Neural progenitor cell (in vitro differentiated cells): ENCODE measurements around the gene LRP1. TPM values are rescaled to one million over a fixed set of nuclear protein-coding genes. Genes with fewer than 3 reads are reported as not detected.

Source experiments
- DNase-seq: peaks from one replicate; pipeline ENCODE4 v3.0.0-alpha.2; 2016; ENCODE audit warnings: low spot score
- H2AFZ ChIP-seq: fragments of 200-600 bp; sonication (generic); replicated peaks from 2 replicates; pipeline ENCODE4 v1.6.1; 2016; ENCODE audit warnings: antibody characterized with exemption
- H3F3A ChIP-seq: fragments of 200-600 bp; sonication (generic); 2 replicates; pipeline ENCODE4 v1.6.1; 2016; ENCODE audit warnings: antibody characterized with exemption, low read depth
- H3K27ac ChIP-seq: fragments of 200-600 bp; sonication (generic); 2 replicates; pipeline ENCODE4 v1.5.1; 2016; ENCODE audit warnings: mild to moderate bottlenecking
- H3K27me3 ChIP-seq: fragments of 200-600 bp; sonication (generic); 2 replicates; pipeline ENCODE4 v1.6.1; 2016; ENCODE audit warnings: mild to moderate bottlenecking, moderate library complexity
- H3K36me3 ChIP-seq: fragments of 200-600 bp; sonication (generic); 2 replicates; pipeline ENCODE4 v1.5.1; 2016
- H3K4me1 ChIP-seq: fragments of 200-600 bp; sonication (generic); 2 replicates; pipeline ENCODE4 v1.6.1; 2016; ENCODE audit warnings: mixed run types
- H3K4me2 ChIP-seq: fragments of 200-600 bp; sonication (generic); 2 replicates; pipeline ENCODE4 v1.6.1; 2016
- H3K4me3 ChIP-seq: fragments of 200-600 bp; sonication (generic); 2 replicates; pipeline ENCODE4 v1.5.1; 2016
- H3K79me2 ChIP-seq: fragments of 200-600 bp; sonication (generic); 2 replicates; pipeline ENCODE4 v1.6.1; 2016; ENCODE audit warnings: low read depth
- H3K9ac ChIP-seq: fragments of 200-600 bp; sonication (generic); 2 replicates; pipeline ENCODE4 v1.6.1; 2016
- H3K9me3 ChIP-seq: fragments of 200-600 bp; sonication (generic); 2 replicates; pipeline ENCODE4 v1.5.1; 2016; ENCODE audit warnings: low read depth
- H4K20me1 ChIP-seq: fragments of 200-600 bp; sonication (generic); 2 replicates; pipeline ENCODE4 v1.6.1; 2016; ENCODE audit warnings: low read depth
- H3K27ac Mint-ChIP-seq: 3 replicates; pipeline ENCODE4 v1.8.0; 2021; ENCODE audit warnings: mixed read lengths
- H3K27me3 Mint-ChIP-seq: 2 replicates; pipeline ENCODE4 v1.8.0; 2022; ENCODE audit warnings: low read depth, mild to moderate bottlenecking, inconsistent platforms, moderate library complexity, mixed read lengths; ENCODE audit not compliant: insufficient read depth
- H3K36me3 Mint-ChIP-seq: 3 replicates; pipeline ENCODE4 v1.8.0; 2021; ENCODE audit warnings: mixed read lengths
- H3K4me1 Mint-ChIP-seq: 3 replicates; pipeline ENCODE4 v1.8.0; 2021; ENCODE audit warnings: mixed read lengths
- H3K4me3 Mint-ChIP-seq: 3 replicates; pipeline ENCODE4 v1.8.0; 2021; ENCODE audit warnings: mild to moderate bottlenecking, moderate library complexity, mixed read lengths
- H3K9me3 Mint-ChIP-seq: 3 replicates; pipeline ENCODE4 v1.8.0; 2020; ENCODE audit warnings: mixed read lengths
- CTCF ChIP-seq: fragments of 200-600 bp; sonication (generic); IDR thresholded peaks from 2 replicates; pipeline ENCODE4 v1.5.1; 2017; ENCODE audit warnings: antibody characterized with exemption, mild to moderate bottlenecking
- EZH2 ChIP-seq: fragments of 200-600 bp; sonication (generic); IDR thresholded peaks from 2 replicates; pipeline ENCODE4 v1.6.1; 2017; ENCODE audit warnings: antibody characterized with exemption, mild to moderate bottlenecking, moderate library complexity
- EZH2phosphoT487 ChIP-seq: fragments of 200-600 bp; sonication (generic); IDR thresholded peaks from 2 replicates; pipeline ENCODE4 v1.6.1; 2017; ENCODE audit warnings: antibody characterized with exemption
- total RNA-seq: library from RNA; depleted of rRNA; stranded (reverse); fragments of >200 nt; gene quantifications from 2 replicates; pipeline ENCODE4 v1.2.3, GENCODE V29; 2015; ENCODE audit warnings: low replicate concordance

LRP1 gene
- total RNA-seq, 1 donor from 2014 or later: 13.9 TPM

DNA sequence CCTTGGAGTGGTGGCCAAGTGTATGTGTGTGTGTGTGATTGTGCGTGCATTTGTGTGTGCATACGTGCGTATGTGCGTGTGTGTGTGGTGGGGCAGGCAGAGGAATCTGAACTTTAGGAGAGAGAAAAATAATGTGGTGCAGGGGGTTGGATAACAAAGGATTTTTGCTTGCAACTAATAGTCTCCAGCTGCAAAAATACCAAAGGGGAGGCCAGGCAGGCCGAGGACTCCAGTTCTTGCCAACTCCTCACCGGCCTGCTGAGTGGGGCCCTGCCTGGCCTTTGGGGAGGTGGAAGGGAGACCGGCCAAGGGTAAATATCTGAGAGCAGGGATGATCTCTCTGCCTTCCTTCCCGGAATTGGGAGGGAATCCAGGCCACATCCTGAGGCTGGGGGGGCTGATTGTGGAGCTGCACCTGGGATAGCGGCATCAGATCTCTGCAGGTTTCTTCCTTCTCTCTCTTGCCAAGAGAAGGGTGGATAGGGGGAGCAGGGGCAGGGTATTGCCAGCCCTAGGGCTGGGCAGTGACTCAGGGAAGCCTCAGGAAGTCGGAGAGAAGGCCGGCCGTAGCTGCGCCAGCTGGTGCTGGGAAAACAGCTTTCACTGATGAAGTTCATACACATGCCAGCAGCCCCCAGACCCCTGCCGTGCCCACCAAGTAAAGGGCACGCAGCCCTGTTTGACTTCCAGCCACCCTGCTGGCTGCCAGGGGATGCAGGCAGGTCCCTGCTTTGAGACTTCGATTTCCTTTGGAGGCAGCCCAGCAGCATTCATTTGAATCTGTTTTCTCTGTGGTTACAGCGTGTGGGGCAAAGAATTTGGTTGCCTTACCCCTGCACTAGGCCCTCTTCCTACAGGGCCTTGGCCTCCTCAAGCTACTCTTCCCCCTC lies 23.7 kb downstream of the LRP1 start:
- H4K20me1 ChIP-seq: peaks cover 44% of the 10 kb centered on the region
- Mint-ChIP-seq H3K9me3 (no peaks in the 10 kb centered on the region), H3K27me3 (peaks cover 2% of the 10 kb centered on the region), H3K4me1 (peaks cover 18% of the 10 kb centered on the region), H3K4me3 (no peak overlapping the region), H3K27ac (no peak overlapping the region), H3K36me3 (peaks cover 32% of the 10 kb centered on the region)
- no peak overlapping the region for H3K4me2 ChIP-seq
- H3K27me3 ChIP-seq: no peaks in the 10 kb centered on the region
- H3K4me3 ChIP-seq: no peak overlapping the region
- no peak overlapping the region for H3K9ac ChIP-seq
- DNase-seq: no peak
- no peak overlapping the region for H2AFZ ChIP-seq
- H3K4me1 ChIP-seq: no peaks in the 10 kb centered on the region
- H3K9me3 ChIP-seq: no peaks in the 10 kb centered on the region
- H3K79me2 ChIP-seq: no peaks in the 10 kb centered on the region
- no peaks in the 10 kb centered on the region for H3K36me3 ChIP-seq
- H3F3A ChIP-seq: no peaks in the 10 kb centered on the region
- TF ChIP-seq EZH2phosphoT487: no peak
- no peak overlapping the region for H3K27ac ChIP-seq

GRCh38 chr12:57152639-57153038 lies 24.4 kb downstream of the LRP1 start:
- Histone ChIP-seq H3K4me3 (no peak overlapping the region), H3K4me2 (no peak overlapping the region), H3K27me3 (no peaks in the 10 kb centered on the region), H4K20me1 (peaks cover 39% of the 10 kb centered on the region), H3K79me2 (no peaks in the 10 kb centered on the region), H3F3A (no peaks in the 10 kb centered on the region), H2AFZ (no peak overlapping the region), H3K4me1 (no peaks in the 10 kb centered on the region), H3K27ac (no peak overlapping the region), H3K9me3 (no peaks in the 10 kb centered on the region), H3K36me3 (no peaks in the 10 kb centered on the region), H3K9ac (no peak overlapping the region)
- H3K9me3 Mint-ChIP-seq: no peaks in the 10 kb centered on the region
- no peak overlapping the region for H3K27ac Mint-ChIP-seq
- TF ChIP-seq EZH2 (no peak), EZH2phosphoT487 (no peak), CTCF (no peak)
- H3K4me3 Mint-ChIP-seq: no peak overlapping the region
- DNase-seq: no peak
- H3K36me3 Mint-ChIP-seq: peaks cover 36% of the 10 kb centered on the region
- H3K27me3 Mint-ChIP-seq: peaks cover 4% of the 10 kb centered on the region
- H3K4me1 Mint-ChIP-seq: peaks cover 12% of the 10 kb centered on the region

DNA sequence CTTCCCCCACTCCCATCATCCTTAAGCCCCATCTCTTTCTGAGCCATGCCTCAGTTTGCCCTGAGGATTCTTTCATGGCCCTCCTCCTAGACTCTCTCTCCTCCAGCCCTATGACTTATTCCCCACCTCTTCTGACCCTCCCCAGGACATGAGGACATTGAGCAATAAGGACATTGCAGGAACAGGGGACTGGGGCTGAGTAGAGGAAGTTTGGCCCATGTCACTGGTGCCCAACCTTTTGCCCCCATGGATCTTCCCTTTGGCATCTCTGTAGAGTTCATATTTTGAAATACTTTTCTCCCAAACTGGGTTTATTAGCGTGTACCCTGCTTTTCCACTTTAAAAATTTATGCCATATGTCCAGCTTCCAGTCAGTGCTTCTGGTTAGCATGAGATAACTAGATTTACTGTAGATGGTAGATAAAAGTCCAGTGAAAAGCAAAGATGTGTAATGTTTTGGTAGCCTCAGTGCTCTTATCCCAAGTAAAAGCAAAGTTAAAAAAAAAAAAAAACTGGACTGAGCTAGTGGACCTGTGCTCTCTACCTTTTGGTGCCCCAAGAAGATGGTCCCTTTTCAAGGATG lies 25.2 kb downstream of the LRP1 start:
- Mint-ChIP-seq H3K9me3 (no peaks in the 10 kb centered on the region), H3K27ac (no peak overlapping the region), H3K4me3 (no peak overlapping the region), H3K4me1 (peaks cover 13% of the 10 kb centered on the region), H3K36me3 (peaks cover 39% of the 10 kb centered on the region), H3K27me3 (peaks cover 7% of the 10 kb centered on the region)
- DNase-seq: no peak
- H3K79me2 ChIP-seq: no peaks in the 10 kb centered on the region
- no peak overlapping the region for H3K9ac ChIP-seq
- no peaks in the 10 kb centered on the region for H3F3A ChIP-seq
- H4K20me1 ChIP-seq: peaks cover 30% of the 10 kb centered on the region
- no peaks in the 10 kb centered on the region for H3K9me3 ChIP-seq
- no peaks in the 10 kb centered on the region for H3K27me3 ChIP-seq
- no peaks in the 10 kb centered on the region for H3K4me1 ChIP-seq
- H3K4me2 ChIP-seq: no peak overlapping the region
- H2AFZ ChIP-seq: no peak overlapping the region
- no peak overlapping the region for H3K4me3 ChIP-seq
- no peak overlapping the region for H3K27ac ChIP-seq
- H3K36me3 ChIP-seq: no peaks in the 10 kb centered on the region
- TF ChIP-seq EZH2: no peak
- TF ChIP-seq EZH2phosphoT487: no peak
- TF ChIP-seq CTCF: no peak

DNA sequence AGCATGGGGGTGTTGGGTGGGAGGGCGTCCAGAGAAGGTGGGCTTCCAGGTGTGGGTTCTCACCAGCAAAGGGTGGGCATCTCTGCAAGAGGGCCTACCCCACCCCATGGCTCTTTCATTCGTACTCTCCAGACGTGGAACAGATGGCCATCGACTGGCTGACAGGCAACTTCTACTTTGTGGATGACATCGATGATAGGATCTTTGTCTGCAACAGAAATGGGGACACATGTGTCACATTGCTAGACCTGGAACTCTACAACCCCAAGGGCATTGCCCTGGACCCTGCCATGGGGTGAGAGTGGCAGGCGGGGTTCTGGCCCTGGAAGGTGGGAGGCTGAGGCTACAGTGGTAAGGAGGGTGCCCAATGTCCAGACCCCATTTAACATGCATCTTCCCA lies 25.8 kb downstream of the LRP1 start:
- H4K20me1 ChIP-seq: peaks cover 25% of the 10 kb centered on the region
- H2AFZ ChIP-seq: no peak overlapping the region
- H3K4me1 Mint-ChIP-seq: peaks cover 19% of the 10 kb centered on the region
- peaks cover 7% of the 10 kb centered on the region for H3K27me3 Mint-ChIP-seq
- no peak overlapping the region for H3K27ac Mint-ChIP-seq
- no peaks in the 10 kb centered on the region for H3K9me3 Mint-ChIP-seq
- H3K4me2 ChIP-seq: no peak overlapping the region
- H3K36me3 ChIP-seq: no peaks in the 10 kb centered on the region
- no peak overlapping the region for H3K4me3 Mint-ChIP-seq
- no peak for DNase-seq
- H3K79me2 ChIP-seq: no peaks in the 10 kb centered on the region
- no peak overlapping the region for H3K27ac ChIP-seq
- peaks cover 40% of the 10 kb centered on the region for H3K36me3 Mint-ChIP-seq
- TF ChIP-seq EZH2phosphoT487 (no peak), EZH2 (no peak), CTCF (no peak)
- no peak overlapping the region for H3K4me3 ChIP-seq
- no peaks in the 10 kb centered on the region for H3K4me1 ChIP-seq
- H3K9ac ChIP-seq: no peak overlapping the region
- H3F3A ChIP-seq: no peaks in the 10 kb centered on the region
- H3K27me3 ChIP-seq: no peaks in the 10 kb centered on the region
- H3K9me3 ChIP-seq: no peaks in the 10 kb centered on the region
